GM21825 (cell line): Measurements from ENCODE around the gene TUBB3.

ENCODE experiments used
- ATAC-seq: cut with Tn5 transposase; IDR thresholded peaks from one replicate; pipeline ENCODE4 v1.9.1; 2021; ENCODE audit warnings: mild to moderate bottlenecking, moderate library complexity; ENCODE audit not compliant: unreplicated experiment

The TUBB3 gene

GRCh38 chr16:89936981-89937380 lies 13.8 kb downstream of the TUBB3 start:
- ATAC-seq, result no peak

- ATAC-seq, result no peak
These were observed 15.2 kb downstream of the TUBB3 start for GRCh38 chr16:89938175-89938885.

- no peak for ATAC-seq
These were observed 21.6 kb downstream of the TUBB3 start for GRCh38 chr16:89944773-89945172.

GRCh38 chr16:89945654-89946053 lies 22.5 kb downstream of the TUBB3 start:
- no peak for ATAC-seq

- no peak for ATAC-seq
These were observed 23.4 kb downstream of the TUBB3 start for GRCh38 chr16:89946515-89946914.

GRCh38 chr16:89949121-89949742 lies 26.1 kb downstream of the TUBB3 start:
- ATAC-seq, result no peak

GRCh38 chr16:89949756-89950155 lies 26.6 kb downstream of the TUBB3 start:
- ATAC-seq, result no peak

GRCh38 chr16:89951509-89951908 lies 28.4 kb downstream of the TUBB3 start:
- ATAC-seq, result no peak

GRCh38 chr16:89952049-89952448 lies 28.9 kb downstream of the TUBB3 start:
- ATAC-seq, result no peak

- no peak for ATAC-seq
These were observed 29.4 kb downstream of the TUBB3 start for GRCh38 chr16:89952551-89952950.

GRCh38 chr16:89953671-89954406 lies 30.7 kb downstream of the TUBB3 start:
- ATAC-seq, result peak; percentile 57

- ATAC-seq, result no peak
These were observed 31.3 kb downstream of the TUBB3 start for GRCh38 chr16:89954462-89954861.

- ATAC-seq, result no peak
These were observed 32.0 kb downstream of the TUBB3 start for GRCh38 chr16:89955001-89955685.

GRCh38 chr16:89956505-89957215 lies 33.5 kb downstream of the TUBB3 start:
- no peak for ATAC-seq

GRCh38 chr16:89957216-89957785 lies 34.2 kb downstream of the TUBB3 start:
- no peak for ATAC-seq

- no peak for ATAC-seq
These were observed 34.9 kb downstream of the TUBB3 start for GRCh38 chr16:89958068-89958467.

- no peak for ATAC-seq
These were observed 35.5 kb downstream of the TUBB3 start for GRCh38 chr16:89958596-89958995.

- no peak for ATAC-seq
These were observed 37.8 kb downstream of the TUBB3 start for GRCh38 chr16:89960966-89961365.

- ATAC-seq, result no peak
These were observed 38.8 kb downstream of the TUBB3 start for GRCh38 chr16:89961920-89962319.

- ATAC-seq, result no peak
These were observed 39.8 kb downstream of the TUBB3 start for GRCh38 chr16:89962754-89963498.
